Measurements from ENCODE around the gene TMIGD1.
"Not testable (repeated sequence)": the region's sequence is repeated elsewhere in the genome, so short reads cannot be mapped to it uniquely, and the experiment has no call there.

TMIGD1 gene

GRCh38 chr17:30360086-30360808 is 26.4 kb upstream of the TMIGD1 start:
- no peak for DNase-seq (ENCODE audit: low read depth, low spot score)
- no peak overlapping the region for H3K27ac ChIP-seq

- H3K27ac ChIP-seq: no peak overlapping the region
- DNase-seq (ENCODE audit: low read depth, low spot score): no peak
Observed at GRCh38 chr17:30358055-30358760, 24.4 kb upstream of the TMIGD1 start.

DNA sequence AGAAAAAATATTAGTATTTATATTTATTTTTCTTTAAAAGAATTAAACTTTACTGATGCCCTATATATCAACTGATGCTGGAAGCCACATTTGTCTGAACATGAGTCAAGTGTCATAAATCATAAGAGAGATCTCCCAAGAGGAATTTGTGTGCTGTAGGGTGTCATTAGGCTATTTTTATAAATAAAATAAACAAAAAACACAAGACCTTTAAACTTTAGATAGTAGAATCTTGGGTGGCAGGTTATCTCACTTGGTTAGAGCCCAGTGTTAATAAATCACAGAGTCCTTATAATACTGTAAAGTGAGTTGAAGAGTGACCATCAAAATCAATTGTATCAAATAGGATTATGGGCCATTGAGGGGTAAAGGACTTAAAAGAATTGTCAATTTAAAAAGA is 23.6 kb upstream of the TMIGD1 start:
- DNase-seq (ENCODE audit: low read depth, low spot score): no peak
- no peak overlapping the region for H3K27ac ChIP-seq

DNA sequence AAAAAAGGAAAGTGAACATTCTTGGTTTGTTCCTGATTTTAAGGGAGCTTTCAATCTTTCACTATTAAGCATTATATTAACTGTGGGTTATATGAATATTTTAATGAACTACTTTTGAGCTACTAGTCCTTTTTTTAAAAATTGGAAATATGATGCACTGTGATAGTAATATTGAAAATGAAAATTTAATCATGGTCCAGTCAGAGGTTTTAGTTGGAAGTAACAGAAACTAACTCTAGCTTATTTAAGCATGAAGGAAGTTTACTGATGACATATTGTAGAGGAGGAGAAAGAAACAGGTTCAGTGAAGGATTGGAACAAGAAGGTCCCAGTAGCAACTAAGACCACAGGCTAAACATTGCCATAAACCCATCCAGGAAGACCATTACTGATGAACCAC is 20.8 kb upstream of the TMIGD1 start:
- H3K27ac ChIP-seq: no peak overlapping the region
- no peak for DNase-seq (ENCODE audit: low read depth, low spot score)

DNA sequence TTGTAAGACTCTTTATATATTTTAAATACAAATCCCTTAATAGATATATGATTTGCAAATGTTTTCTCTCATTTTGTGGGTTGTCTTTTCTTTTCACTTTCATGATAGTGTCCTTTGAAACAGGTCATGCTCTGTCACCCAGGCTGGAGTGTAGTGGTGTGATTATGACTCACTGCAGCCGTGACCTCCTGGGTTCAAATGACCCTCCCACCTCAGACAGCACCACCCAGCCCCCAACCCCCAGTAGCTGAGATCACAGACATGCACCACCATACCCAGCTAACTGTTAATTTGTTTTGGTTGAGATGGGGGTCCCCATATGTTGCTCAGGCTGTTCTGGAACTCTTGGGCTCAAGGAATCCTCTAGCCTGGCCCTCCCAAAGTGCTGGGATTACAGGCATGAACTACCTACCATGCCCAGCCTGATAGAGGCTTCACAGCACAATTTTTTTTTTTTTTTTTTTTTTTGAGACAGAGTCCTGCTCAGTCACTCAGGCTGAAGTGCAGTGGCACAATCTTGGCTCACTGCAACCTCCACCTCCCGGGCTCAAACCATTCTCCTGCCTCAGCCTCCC is 18.5 kb upstream of the TMIGD1 start:
- no peak overlapping the region for H3K27ac ChIP-seq

GRCh38 chr17:30351735-30352134 is 17.9 kb upstream of the TMIGD1 start:
- H3K27ac ChIP-seq: no peak overlapping the region

More for the DNA sequence above, 18.5 kb upstream of the TMIGD1 start:
- no peak for DNase-seq (ENCODE audit: low read depth, low spot score)

DNA sequence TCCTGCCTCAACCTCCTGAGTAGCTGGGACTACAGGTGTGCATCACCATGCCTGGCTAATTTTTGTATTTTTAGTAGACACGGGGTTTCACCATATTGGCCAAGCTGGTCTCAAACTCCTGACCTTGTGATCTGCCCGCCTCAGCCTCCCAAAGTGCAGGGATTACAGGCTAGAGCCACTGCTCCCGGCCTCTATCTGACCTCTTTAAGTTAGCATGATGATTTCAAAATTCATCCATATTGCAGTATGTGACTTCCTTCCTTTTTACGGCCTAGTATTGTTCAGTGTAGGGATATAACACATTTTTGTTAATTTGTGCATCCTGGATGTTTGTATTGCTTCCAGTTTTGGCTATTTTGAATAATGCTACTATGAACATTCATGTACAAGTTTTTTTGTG is 17.4 kb upstream of the TMIGD1 start:
- not testable (repeated sequence) for H3K27ac ChIP-seq; DNase-seq (ENCODE audit: low read depth, low spot score)

More at GRCh38 chr17:30351735-30352134, 17.9 kb upstream of the TMIGD1 start:
- DNase-seq (ENCODE audit: low read depth, low spot score): no peak

DNA sequence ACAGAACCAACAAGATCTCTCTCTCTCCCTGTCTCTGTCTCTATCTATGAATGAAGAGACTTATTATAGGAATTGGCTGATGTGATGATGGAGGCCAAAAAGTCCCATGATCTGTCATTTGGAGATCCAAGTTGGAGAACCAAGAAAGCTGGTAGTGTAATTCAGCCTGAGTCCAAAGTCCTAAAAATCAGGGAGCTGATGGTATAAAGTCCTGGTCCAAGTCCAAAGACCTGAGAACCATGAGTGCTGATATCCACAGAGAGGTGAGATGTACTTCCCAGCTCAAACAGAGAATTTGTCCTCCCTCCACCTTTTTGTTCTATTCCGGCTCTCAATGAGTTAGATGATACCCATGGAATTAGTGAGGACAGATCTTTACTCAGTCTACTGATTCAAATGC is 15.4 kb upstream of the TMIGD1 start:
- no peak for DNase-seq (ENCODE audit: low read depth, low spot score)
- H3K27ac ChIP-seq: no peak overlapping the region

DNA sequence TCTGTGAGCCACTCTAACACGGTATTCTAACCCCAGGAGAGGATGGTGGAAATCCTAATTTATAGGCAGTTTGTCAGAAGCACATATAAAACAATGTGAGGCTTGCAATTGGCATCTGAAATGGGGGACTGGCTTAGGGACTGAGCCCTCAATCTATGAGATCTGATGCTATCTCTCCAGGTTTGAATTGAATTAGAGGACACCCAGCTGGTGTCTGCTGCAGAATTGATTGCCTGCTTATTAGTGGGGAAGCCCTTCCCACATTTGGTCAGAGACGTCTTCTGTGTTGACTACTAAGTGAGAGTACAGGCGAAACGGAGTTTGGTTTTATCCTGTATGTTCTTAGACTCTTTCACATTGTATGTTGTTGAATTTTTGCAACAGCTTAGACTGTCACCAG is 13.6 kb upstream of the TMIGD1 start:
- no peak for DNase-seq (ENCODE audit: low read depth, low spot score)
- H3K27ac ChIP-seq: no peak overlapping the region

DNA sequence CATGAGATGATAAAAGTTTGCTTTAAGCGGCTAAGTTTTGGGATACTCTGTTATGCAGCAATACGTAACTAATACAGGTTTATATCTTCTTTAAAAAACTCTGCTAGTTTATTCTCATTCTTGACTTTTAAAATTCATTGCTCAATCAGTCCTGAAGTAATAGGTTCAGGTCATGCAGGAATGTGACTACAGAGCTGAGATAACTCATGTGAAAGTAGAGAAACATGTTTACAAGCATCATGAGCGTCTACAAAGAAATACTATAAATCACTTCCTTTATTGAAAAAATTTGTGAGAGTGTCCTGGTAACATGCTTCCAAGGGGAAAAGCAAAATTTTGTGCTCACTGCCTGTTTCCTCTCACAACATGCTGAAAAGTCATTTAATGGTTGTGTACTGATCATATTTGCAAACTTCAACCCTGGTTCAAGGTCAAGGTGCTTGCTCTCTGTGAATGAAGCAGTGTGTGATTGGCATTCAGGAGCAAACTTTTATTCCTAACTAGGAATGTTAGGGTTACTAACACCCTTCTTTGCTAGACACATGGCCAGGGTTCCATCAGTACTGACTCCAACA is 12.5 kb upstream of the TMIGD1 start:
- no peak for DNase-seq (ENCODE audit: low read depth, low spot score)
- peak overlapping the region; percentile 87 for H3K27ac ChIP-seq

GRCh38 chr17:30345527-30346075 is 11.7 kb upstream of the TMIGD1 start:
- H3K27ac ChIP-seq: peak overlapping the region; percentile 87
- DNase-seq (ENCODE audit: low read depth, low spot score): no peak

DNA sequence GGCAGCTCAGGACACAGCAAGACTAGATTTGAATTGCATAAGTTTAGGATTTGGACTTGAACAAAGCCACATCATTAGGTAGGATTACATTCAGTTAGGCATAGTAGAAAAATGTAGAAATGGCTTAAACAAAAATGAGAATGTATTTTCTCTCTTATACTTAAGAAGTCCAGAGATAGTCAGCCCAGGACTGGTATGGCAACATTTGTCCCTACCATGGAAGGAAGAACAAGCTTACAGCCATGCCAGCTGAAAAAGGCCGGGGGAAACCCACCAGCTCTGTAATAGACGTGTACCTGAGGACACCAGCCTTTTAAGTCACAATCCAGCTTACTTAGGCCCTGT is 11.2 kb upstream of the TMIGD1 start:
- no peak for DNase-seq (ENCODE audit: low read depth, low spot score)
- H3K27ac ChIP-seq: peak overlapping the region; percentile 87

- DNase-seq (ENCODE audit: low read depth, low spot score): no peak
- H3K27ac ChIP-seq: peak overlapping the region; percentile 87
Observed at GRCh38 chr17:30344283-30345088, 10.6 kb upstream of the TMIGD1 start.

DNA sequence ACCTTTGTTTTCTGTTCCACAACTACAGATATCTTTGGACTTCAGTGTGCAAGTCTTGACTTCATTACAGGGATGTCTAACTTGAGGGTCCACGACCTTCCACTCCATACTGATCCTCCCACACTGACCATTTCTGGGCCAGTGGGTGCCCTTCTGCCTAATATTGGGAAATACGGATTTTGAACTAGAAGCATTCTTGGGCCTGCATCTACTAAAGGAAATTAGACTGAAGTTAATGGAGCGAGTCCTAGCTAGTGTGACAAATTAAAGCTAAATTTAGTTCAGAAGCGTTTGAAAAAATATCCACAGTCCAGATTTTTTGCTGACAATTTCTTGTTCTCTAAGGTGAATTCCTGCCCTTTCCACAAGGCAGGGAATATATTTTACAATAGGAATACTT is 9.9 kb upstream of the TMIGD1 start:
- peak overlapping the region; percentile 87 for H3K27ac ChIP-seq
- no peak for DNase-seq (ENCODE audit: low read depth, low spot score)

DNA sequence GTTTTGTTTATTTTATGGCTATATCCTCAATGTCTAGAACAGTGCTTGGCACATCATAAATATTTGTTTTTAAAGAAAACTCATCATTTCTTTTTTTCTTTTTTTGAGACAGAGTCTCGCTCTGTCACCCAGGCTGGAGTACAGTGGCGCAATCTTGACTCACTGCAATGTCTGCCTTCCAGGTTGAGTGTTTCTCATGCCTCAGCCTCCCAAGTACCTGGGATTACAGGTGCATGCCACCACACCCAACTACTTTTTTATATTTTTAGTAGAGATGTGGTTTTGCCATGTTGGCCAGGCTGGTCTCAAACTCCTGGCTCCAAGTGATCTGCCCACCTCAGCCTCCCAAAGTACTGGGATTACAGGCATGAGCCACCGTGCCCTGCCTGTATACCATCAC is 9.4 kb upstream of the TMIGD1 start:
- DNase-seq (ENCODE audit: low read depth, low spot score); H3K27ac ChIP-seq: not testable (repeated sequence)

GRCh38 chr17:30341703-30342249 is 7.9 kb upstream of the TMIGD1 start:
- H3K27ac ChIP-seq: no peak overlapping the region
- DNase-seq (ENCODE audit: low read depth, low spot score): no peak

DNA sequence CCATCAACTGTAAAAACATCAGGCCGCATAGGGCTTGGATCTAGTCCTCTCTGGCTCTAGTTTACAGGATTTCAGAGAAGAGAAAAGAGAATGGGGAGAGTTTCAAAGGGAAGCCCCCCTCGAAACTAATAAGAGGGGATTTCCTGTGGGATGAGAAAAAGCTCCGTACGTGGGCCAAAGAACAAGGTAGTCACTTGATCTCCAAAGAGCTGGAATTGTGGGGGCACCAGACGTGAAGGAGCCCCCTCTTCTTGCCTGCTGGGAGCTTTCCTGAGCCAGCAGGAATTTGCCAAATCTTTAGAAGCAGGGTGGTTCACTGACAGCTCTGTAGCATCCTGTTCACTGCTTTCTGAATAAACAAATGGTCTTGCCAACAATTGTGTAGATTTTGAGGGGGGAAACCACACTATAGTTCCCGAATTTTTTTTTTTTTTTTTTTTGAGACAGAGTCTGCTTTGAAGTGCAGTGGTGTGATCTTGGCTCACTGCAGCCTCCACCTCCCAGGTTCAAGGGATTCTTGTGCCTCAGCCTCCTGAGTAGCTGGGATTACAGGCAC is 7.0 kb upstream of the TMIGD1 start:
- DNase-seq (ENCODE audit: low read depth, low spot score): no peak
- peak overlapping the region; percentile 68 for H3K27ac ChIP-seq

GRCh38 chr17:30339086-30339485 is 5.2 kb upstream of the TMIGD1 start:
- H3K27ac ChIP-seq: no peak overlapping the region
- DNase-seq (ENCODE audit: low read depth, low spot score): no peak

GRCh38 chr17:30337393-30337999 is 3.6 kb upstream of the TMIGD1 start:
- DNase-seq (ENCODE audit: low read depth, low spot score): no peak
- no peak overlapping the region for H3K27ac ChIP-seq
